SK-N-MC (cell line): ENCODE results near the gene ADAM29.

Source experiments
- EZH2 ChIP-seq: fragments of 200-600 bp; sonication (generic); IDR thresholded peaks from one replicate; pipeline ENCODE4 v1.6.1; 2017; ENCODE audit warnings: antibody characterized with exemption
- POLR2AphosphoS5 ChIP-seq: IDR thresholded peaks from 2 replicates; pipeline ENCODE4 v1.6.1; 2012; ENCODE audit warnings: mild to moderate bottlenecking, low read depth, low read length, borderline replicate concordance

DNA sequence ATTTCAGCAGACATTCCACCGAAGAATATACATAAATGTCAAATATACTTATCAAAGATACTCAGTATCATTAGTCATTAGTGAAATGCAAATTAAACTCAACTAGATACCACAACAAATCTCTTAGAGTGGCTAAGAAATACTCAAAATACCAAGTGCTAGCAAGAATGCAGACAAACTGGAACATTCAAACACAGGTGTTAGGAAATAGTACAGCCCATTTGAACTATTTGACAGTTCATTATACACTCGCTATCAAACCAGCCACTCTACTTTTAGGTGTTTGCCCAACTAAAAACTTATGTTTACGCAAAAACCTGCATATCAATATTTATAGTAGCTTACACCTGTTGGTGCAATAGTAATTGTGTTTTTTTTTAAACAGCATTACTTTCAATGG, 8.8 kb downstream of the ADAM29 start:
- TF ChIP-seq POLR2AphosphoS5, result no peak
- no peak for TF ChIP-seq EZH2
